ENCODE results near the gene ZFP28.
A peak's percentile ranks its signal among the peaks of the same experiment; 100 is the strongest.

ZFP28 gene

DNA sequence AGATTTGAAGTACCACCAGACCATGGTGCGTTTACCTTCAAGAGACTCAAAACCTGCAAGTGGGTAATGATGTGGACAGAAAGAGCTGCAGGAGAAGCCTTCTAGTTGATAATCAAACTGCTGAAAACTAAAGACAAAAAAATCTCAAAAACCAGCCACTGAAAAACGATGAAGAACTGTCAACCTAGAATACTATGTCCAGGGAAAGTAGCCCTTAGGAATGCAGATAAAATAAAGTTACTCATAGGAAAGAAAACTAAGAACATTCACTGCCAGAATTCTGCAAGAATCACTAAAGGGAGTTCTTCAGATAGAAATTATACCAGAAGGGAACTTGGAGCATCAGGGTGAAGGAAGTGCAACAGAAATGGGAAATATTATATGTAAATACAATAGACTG, 33.8 kb downstream of the ZFP28 start:
- H3K4me3 Mint-ChIP-seq, result no peak overlapping the region
- peaks cover 30% of the 10 kb centered on the region for H3K9me3 Mint-ChIP-seq
- H3K27me3 Mint-ChIP-seq, result no peaks in the 10 kb centered on the region
- peaks cover 4% of the 10 kb centered on the region for H3K4me1 Mint-ChIP-seq
- H3K36me3 Mint-ChIP-seq, result peaks cover 71% of the 10 kb centered on the region
- H3K27ac Mint-ChIP-seq, result no peak overlapping the region

DNA sequence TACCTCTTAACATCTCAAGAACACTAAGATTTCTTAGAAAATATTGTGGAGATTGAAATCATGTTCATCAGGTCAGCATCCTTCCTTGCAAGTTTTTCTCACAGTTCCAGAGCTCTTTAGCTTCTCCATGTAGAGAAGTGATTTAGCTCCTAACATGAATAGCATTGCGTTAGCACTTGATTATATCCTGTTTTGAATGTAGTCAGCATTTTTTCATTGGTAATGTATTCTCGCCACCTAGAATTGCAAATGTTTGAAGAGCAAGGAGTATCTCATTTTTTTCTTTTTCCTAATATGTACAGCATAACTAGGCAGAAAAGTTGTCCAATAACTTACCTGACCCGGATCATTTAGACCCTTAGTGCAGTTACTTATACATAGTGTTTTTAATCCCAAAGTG, 35.2 kb downstream of the ZFP28 start:
- H3K9me3 Mint-ChIP-seq, result peaks cover 30% of the 10 kb centered on the region
- peak overlapping the region; percentile 3 for H3K4me3 Mint-ChIP-seq
- no peaks in the 10 kb centered on the region for H3K27me3 Mint-ChIP-seq
- H3K36me3 Mint-ChIP-seq, result peaks cover 67% of the 10 kb centered on the region
- H3K4me1 Mint-ChIP-seq, result no peaks in the 10 kb centered on the region
- no peak overlapping the region for H3K27ac Mint-ChIP-seq

GRCh38 chr19:56577719-56578602, 39.2 kb downstream of the ZFP28 start:
- Mint-ChIP-seq H3K9me3 (peaks cover 26% of the 10 kb centered on the region), H3K36me3 (peaks cover 48% of the 10 kb centered on the region), H3K4me1 (no peaks in the 10 kb centered on the region)

DNA sequence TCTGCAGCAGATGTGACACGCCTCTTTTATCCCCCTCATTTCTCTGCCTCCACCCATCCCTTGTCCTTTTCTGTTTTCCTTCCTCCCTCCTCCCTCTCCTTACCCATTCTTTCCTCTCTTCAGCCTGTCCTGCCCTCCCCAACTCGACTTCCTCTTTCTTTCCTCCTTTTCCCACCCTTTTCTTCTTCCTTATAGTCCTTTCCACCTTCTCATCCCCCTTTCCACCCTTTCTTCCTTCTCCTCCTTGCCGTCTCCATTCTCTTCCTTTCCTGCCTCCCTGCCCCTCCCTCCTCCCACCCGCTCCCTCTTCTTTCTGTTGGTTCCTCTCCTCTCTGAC, 55.7 kb downstream of the ZFP28 start:
- Mint-ChIP-seq H3K9me3 (peaks cover 29% of the 10 kb centered on the region), H3K36me3 (peaks cover 23% of the 10 kb centered on the region), H3K4me1 (peaks cover 24% of the 10 kb centered on the region), H3K27ac (peak overlapping the region; percentile 70), H3K4me3 (peak overlapping the region; percentile 91), H3K27me3 (no peaks in the 10 kb centered on the region)

More at GRCh38 chr19:56577719-56578602, 39.2 kb downstream of the ZFP28 start:
- Mint-ChIP-seq H3K27me3 (no peaks in the 10 kb centered on the region), H3K27ac (no peak overlapping the region), H3K4me3 (no peak overlapping the region)

DNA sequence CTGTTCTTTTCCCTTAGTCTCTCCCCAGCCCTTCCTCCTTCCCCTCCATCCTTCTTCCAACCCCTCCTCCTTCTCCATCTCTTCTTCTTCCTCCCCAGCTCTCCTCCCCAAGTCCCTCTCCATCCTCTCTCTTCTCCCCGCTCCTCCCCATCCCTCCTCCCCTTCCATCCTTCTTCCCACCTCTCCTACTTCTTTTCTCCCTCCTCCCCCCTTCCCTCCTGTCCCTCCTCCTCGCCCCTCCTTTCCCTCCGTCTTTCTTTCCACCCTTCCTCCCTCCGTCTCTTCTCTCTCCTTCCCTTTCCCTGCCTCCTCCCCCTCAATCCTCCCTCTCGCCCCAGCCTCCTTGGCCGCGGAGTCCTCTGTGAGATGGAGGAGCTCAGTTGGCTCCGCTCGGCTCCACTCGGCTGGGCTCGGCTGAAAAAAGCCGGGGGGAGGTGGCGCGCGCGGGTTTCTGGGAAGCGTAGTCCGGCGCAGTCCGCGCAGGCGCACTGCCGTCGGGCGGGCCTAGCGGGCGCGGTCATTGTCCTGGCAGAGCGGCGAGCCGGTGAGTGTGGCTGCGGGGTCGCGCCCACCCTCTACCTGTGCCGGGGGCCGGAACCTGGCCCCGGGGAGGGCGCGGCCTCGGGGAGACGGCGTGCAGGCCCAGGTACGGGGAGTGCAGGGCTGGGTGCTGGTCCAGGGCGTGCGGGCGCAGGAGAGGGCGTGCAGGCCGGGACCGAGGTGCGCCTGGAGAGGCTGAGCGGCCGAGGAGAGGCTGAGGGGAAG, 56.2 kb downstream of the ZFP28 start, which contains the start of gene ZNF71:
Gene ZNF71, plus strand, starts transcription at position 520 of the 765 bp plus-strand sequence. CDS start 6,257 bp downstream, outside the sequence.
- Mint-ChIP-seq H3K27me3 (no peaks in the 10 kb centered on the region), H3K27ac (peak within 1 kb of the TSS; percentile 83)

GRCh38 chr19:56595548-56595899, 56.8 kb downstream of the ZFP28 start:
- H3K9me3 Mint-ChIP-seq, result peaks cover 27% of the 10 kb centered on the region
- peak overlapping the region; percentile 91 for H3K4me3 Mint-ChIP-seq
- H3K36me3 Mint-ChIP-seq, result peaks cover 27% of the 10 kb centered on the region

More for the DNA sequence above, 56.2 kb downstream of the ZFP28 start, which contains the start of gene ZNF71:
- peaks cover 24% of the 10 kb centered on the region for H3K4me1 Mint-ChIP-seq
- H3K9me3 Mint-ChIP-seq, result peaks cover 29% of the 10 kb centered on the region
- H3K36me3 Mint-ChIP-seq, result peaks cover 25% of the 10 kb centered on the region
- H3K4me3 Mint-ChIP-seq, result peak within 1 kb of the TSS; percentile 91

DNA sequence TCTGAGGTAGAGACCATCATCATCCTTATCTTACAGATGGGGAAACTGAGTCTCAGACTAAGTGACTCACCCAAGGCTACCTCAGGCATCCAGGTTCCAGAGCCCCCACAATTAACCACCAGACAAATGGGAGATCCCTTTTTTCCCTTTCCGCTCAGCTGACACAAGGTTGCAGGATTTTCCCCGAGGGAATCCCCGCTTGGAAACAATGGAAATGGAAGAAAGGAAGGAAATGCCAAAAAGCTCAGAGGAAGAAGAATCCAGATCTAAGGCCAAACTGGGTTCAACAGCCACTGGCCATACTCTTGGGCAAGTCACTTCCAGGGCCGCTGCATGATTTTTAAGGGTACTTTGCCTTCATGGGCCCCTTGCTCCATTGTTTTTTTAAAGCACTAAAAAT, 57.9 kb downstream of the ZFP28 start:
- H3K36me3 Mint-ChIP-seq, result peaks cover 36% of the 10 kb centered on the region

More at GRCh38 chr19:56595548-56595899, 56.8 kb downstream of the ZFP28 start:
- Mint-ChIP-seq H3K27ac (peak overlapping the region; percentile 53), H3K27me3 (no peaks in the 10 kb centered on the region), H3K4me1 (peaks cover 24% of the 10 kb centered on the region)

GRCh38 chr19:56597696-56598095, 58.9 kb downstream of the ZFP28 start:
- H3K9me3 Mint-ChIP-seq, result peaks cover 27% of the 10 kb centered on the region
- H3K27ac Mint-ChIP-seq, result no peak overlapping the region

More for the DNA sequence above, 57.9 kb downstream of the ZFP28 start:
- peaks cover 24% of the 10 kb centered on the region for H3K4me1 Mint-ChIP-seq
- no peak overlapping the region for H3K27ac Mint-ChIP-seq
- peaks cover 27% of the 10 kb centered on the region for H3K9me3 Mint-ChIP-seq
- H3K4me3 Mint-ChIP-seq, result peak overlapping the region; percentile 91
- no peaks in the 10 kb centered on the region for H3K27me3 Mint-ChIP-seq

DNA sequence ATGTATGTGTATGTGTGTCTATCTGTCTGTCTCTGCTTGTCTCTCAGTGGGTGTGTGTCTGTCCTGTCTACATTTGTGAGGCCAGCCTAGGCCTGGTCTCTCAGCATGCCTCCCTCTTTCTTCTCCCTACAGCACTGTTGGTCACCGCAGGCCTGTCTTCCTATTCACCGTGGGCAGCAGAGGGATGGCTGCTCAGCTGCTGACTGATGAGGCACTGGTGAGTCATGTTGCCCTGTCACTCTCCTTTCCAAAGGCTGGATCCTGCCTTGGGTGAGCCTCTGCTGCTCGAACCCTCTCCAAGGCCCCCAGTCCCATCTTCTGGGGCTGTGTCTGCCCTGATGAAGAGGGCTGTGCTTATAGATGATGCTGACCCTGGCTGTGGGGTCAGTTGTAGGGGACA, 62.6 kb downstream of the ZFP28 start:
- Mint-ChIP-seq H3K27ac (no peak overlapping the region), H3K4me3 (no peak overlapping the region), H3K36me3 (peaks cover 60% of the 10 kb centered on the region), H3K9me3 (peaks cover 33% of the 10 kb centered on the region), H3K27me3 (no peaks in the 10 kb centered on the region), H3K4me1 (peaks cover 9% of the 10 kb centered on the region)

More at GRCh38 chr19:56597696-56598095, 58.9 kb downstream of the ZFP28 start:
- peaks cover 39% of the 10 kb centered on the region for H3K36me3 Mint-ChIP-seq
- H3K27me3 Mint-ChIP-seq, result no peaks in the 10 kb centered on the region
- peaks cover 24% of the 10 kb centered on the region for H3K4me1 Mint-ChIP-seq
- no peak overlapping the region for H3K4me3 Mint-ChIP-seq

- Mint-ChIP-seq H3K27ac (no peak overlapping the region), H3K9me3 (peaks cover 34% of the 10 kb centered on the region), H3K4me3 (no peak overlapping the region), H3K27me3 (no peaks in the 10 kb centered on the region), H3K36me3 (peaks cover 63% of the 10 kb centered on the region), H3K4me1 (no peaks in the 10 kb centered on the region)
These were observed 65.1 kb downstream of the ZFP28 start for GRCh38 chr19:56603829-56604228.

All from activated naive CD4-positive, alpha-beta T cell treated with anti-CD3 and anti-CD28 coated beads, Interleukin-2, amount 50 U/mL, for 24 hours (primary cell).